H9 (cell line): ENCODE measurements around the gene EML2. TPM values are rescaled to one million over a fixed set of nuclear protein-coding genes. Genes with fewer than 3 reads are reported as not detected.

ENCODE experiments used
- DNase-seq: peaks from one replicate; pipeline ENCODE4 v3.0.0-alpha.2; 2017
- H2AFZ ChIP-seq: one replicate; pipeline ENCODE4 v1.6.1; 2013; ENCODE audit warnings: mild to moderate bottlenecking, low read length, control low read depth, moderate library complexity
- H2AK5ac ChIP-seq: 2 replicates; pipeline ENCODE4 v1.6.1; 2013; ENCODE audit warnings: low read length, control low read depth, mixed read lengths; ENCODE audit not compliant: insufficient read length
- H2BK120ac ChIP-seq: one replicate; pipeline ENCODE4 v1.6.1; 2013; ENCODE audit warnings: low read depth, mild to moderate bottlenecking, low read length, control low read depth, inconsistent platforms; ENCODE audit not compliant: poor library complexity, severe bottlenecking
- H2BK12ac ChIP-seq: 2 replicates; pipeline ENCODE4 v1.6.1; 2013; ENCODE audit warnings: low read length, control low read depth, mixed read lengths, low read depth; ENCODE audit not compliant: insufficient read length
- H2BK15ac ChIP-seq: 2 replicates; pipeline ENCODE4 v1.6.1; 2013; ENCODE audit warnings: low read depth, low read length, control low read depth
- H2BK20ac ChIP-seq: one replicate; pipeline ENCODE4 v1.6.1; 2013; ENCODE audit warnings: low read depth, mild to moderate bottlenecking, low read length, control low read depth, inconsistent platforms; ENCODE audit not compliant: poor library complexity, severe bottlenecking
- H2BK5ac ChIP-seq: 2 replicates; pipeline ENCODE4 v1.6.1; 2013; ENCODE audit warnings: low read length, control low read depth, mixed read lengths; ENCODE audit not compliant: insufficient read length
- H3K14ac ChIP-seq: 2 replicates; pipeline ENCODE4 v1.6.1; 2013; ENCODE audit warnings: low read length, control low read depth; ENCODE audit not compliant: insufficient read depth
- H3K18ac ChIP-seq: 2 replicates; pipeline ENCODE4 v1.6.1; 2013; ENCODE audit warnings: low read depth, mild to moderate bottlenecking, mixed read lengths, low read length, control low read depth; ENCODE audit not compliant: insufficient read length
- H3K23ac ChIP-seq: 2 replicates; pipeline ENCODE4 v1.6.1; 2013; ENCODE audit warnings: low read length, control low read depth, mixed read lengths, low read depth; ENCODE audit not compliant: insufficient read length
- H3K23me2 ChIP-seq: 2 replicates; pipeline ENCODE4 v1.6.1; 2013; ENCODE audit warnings: low read depth, mild to moderate bottlenecking, mixed read lengths, low read length, control low read depth; ENCODE audit not compliant: insufficient read length, poor library complexity, severe bottlenecking
- H3K27ac ChIP-seq: 2 replicates; pipeline ENCODE4 v1.5.1; 2013; ENCODE audit warnings: low read length, control low read depth, mixed read lengths, low read depth; ENCODE audit not compliant: insufficient read length
- H3K27me3 ChIP-seq: 2 replicates; pipeline ENCODE4 v1.6.1; 2013; ENCODE audit warnings: low read length, control low read depth, inconsistent platforms; ENCODE audit not compliant: insufficient read depth
- H3K4ac ChIP-seq: 2 replicates; pipeline ENCODE4 v1.6.1; 2013; ENCODE audit warnings: low read depth, mild to moderate bottlenecking, control low read depth, inconsistent platforms, low read length, moderate library complexity
- H3K4me1 ChIP-seq: 2 replicates; pipeline ENCODE4 v1.6.1; 2013; ENCODE audit warnings: low read length, control low read depth, inconsistent platforms; ENCODE audit not compliant: insufficient read depth
- H3K4me2 ChIP-seq: 2 replicates; pipeline ENCODE4 v1.6.1; 2013; ENCODE audit warnings: low read length, control low read depth, mixed read lengths; ENCODE audit not compliant: insufficient read length, insufficient read depth
- H3K56ac ChIP-seq: 2 replicates; pipeline ENCODE4 v1.6.1; 2013; ENCODE audit warnings: low read depth, mild to moderate bottlenecking, mixed read lengths, low read length, control low read depth; ENCODE audit not compliant: insufficient read length
- H3K79me1 ChIP-seq: 2 replicates; pipeline ENCODE4 v1.6.1; 2013; ENCODE audit warnings: low read depth, mild to moderate bottlenecking, moderate library complexity, low read length, control low read depth, inconsistent platforms; ENCODE audit not compliant: insufficient read depth, poor library complexity, severe bottlenecking
- H3K79me2 ChIP-seq: 2 replicates; pipeline ENCODE4 v1.6.1; 2013; ENCODE audit warnings: low read length, control low read depth, inconsistent platforms; ENCODE audit not compliant: insufficient read depth
- H3K9ac ChIP-seq: 2 replicates; pipeline ENCODE4 v1.6.1; 2013; ENCODE audit warnings: low read length, control low read depth, mixed read lengths; ENCODE audit not compliant: insufficient read length; ENCODE audit errors: extremely low read depth
- H3K9me3 ChIP-seq: one replicate; pipeline ENCODE4 v1.6.1; 2013; ENCODE audit warnings: low read depth, low read length, inconsistent platforms; ENCODE audit not compliant: control insufficient read depth
- H3T11ph ChIP-seq: one replicate; pipeline ENCODE4 v1.6.1; 2013; ENCODE audit warnings: mild to moderate bottlenecking, low read length, control low read depth, inconsistent platforms
- H4K20me1 ChIP-seq: one replicate; pipeline ENCODE4 v1.6.1; 2013; ENCODE audit not compliant: control insufficient read depth, insufficient read length, insufficient read depth
- H4K5ac ChIP-seq: 2 replicates; pipeline ENCODE4 v1.6.1; 2013; ENCODE audit warnings: low read depth, mild to moderate bottlenecking, mixed read lengths, low read length, control low read depth; ENCODE audit not compliant: insufficient read length
- H4K8ac ChIP-seq: replicated peaks from 2 replicates; pipeline ENCODE4 v1.6.1; 2013; ENCODE audit warnings: low read length, control low read depth, mixed read lengths, low read depth; ENCODE audit not compliant: insufficient read length
- H4K91ac ChIP-seq: 2 replicates; pipeline ENCODE4 v1.6.1; 2013; ENCODE audit warnings: low read depth, mild to moderate bottlenecking, moderate library complexity, mixed read lengths, low read length, control low read depth; ENCODE audit not compliant: insufficient read length
- H3K27ac Mint-ChIP-seq, 3 experiments: 2 replicates in 2 of 3; 3 replicates in 1 of 3; pipeline ENCODE4 v1.8.0; 2020 to 2021; ENCODE audit warnings: mixed read lengths in 3 of 3, mild to moderate bottlenecking in 1 of 3, moderate library complexity in 1 of 3
- H3K27me3 Mint-ChIP-seq: 2 replicates; pipeline ENCODE4 v1.8.0; 2021; ENCODE audit warnings: low read depth, mild to moderate bottlenecking, moderate library complexity, mixed read lengths
- H3K36me3 Mint-ChIP-seq, 3 experiments: 2 replicates in 2 of 3; 3 replicates in 1 of 3; pipeline ENCODE4 v1.8.0; 2020 to 2021; ENCODE audit warnings: low read depth in 3 of 3, mixed read lengths in 3 of 3; ENCODE audit not compliant: insufficient read depth in 1 of 3
- H3K4me1 Mint-ChIP-seq, 2 experiments: 2 replicates each; pipeline ENCODE4 v1.8.0; 2020; ENCODE audit warnings: mixed read lengths in 2 of 2
- H3K4me3 Mint-ChIP-seq, 2 experiments: 2 replicates in 1 of 2; 3 replicates in 1 of 2; pipeline ENCODE4 v1.8.0; 2020 to 2021; ENCODE audit warnings: mild to moderate bottlenecking in 2 of 2, mixed read lengths in 2 of 2, moderate library complexity in 1 of 2
- H3K9me3 Mint-ChIP-seq, 2 experiments: 2 replicates in 1 of 2; 3 replicates in 1 of 2; pipeline ENCODE4 v1.8.0; 2020; ENCODE audit warnings: mild to moderate bottlenecking in 2 of 2, mixed read lengths in 2 of 2, moderate library complexity in 1 of 2
- CTCF ChIP-seq: fragments of 200-600 bp; sonication (generic); conservative IDR thresholded peaks from 3 replicates; pipeline ENCODE4 v1.8.0; 2021; ENCODE audit warnings: antibody characterized with exemption, mild to moderate bottlenecking
- WGBS: extraction: QIAGEN DNeasy Blood & Tissue Kit; methylation state at CpG from one replicate; pipeline ENCODE4 v1.1.7; 2013; ENCODE audit warnings: missing lambda C conversion rate, low lambda C conversion rate, mixed read lengths; ENCODE audit not compliant: insufficient read length; ENCODE audit errors: extremely low coverage; 5-methylcytosine and 5-hydroxymethylcytosine counted together
- total RNA-seq: library from RNA; stranded (reverse); gene quantifications from 2 replicates; pipeline ENCODE4 v1.2.1, GENCODE V29; 2021

EML2 gene
- total RNA-seq, 1 experiment from 2014 or later, result 22.6 TPM

GRCh38 chr19:45598267-45599001 is 40.8 kb downstream of the EML2 start:
- no peak overlapping the region for H2BK5ac ChIP-seq
- no peaks in the 10 kb centered on the region for H3K79me2 ChIP-seq
- no peak overlapping the region for H3T11ph ChIP-seq
- no CpG with 5 or more reads among the region's 22 CpGs for WGBS
- no peak overlapping the region for H2BK15ac ChIP-seq
- Mint-ChIP-seq H3K4me3 (peak overlapping the region; percentile 52 to 76), H3K27ac (no peak overlapping the region), H3K4me1 (peaks cover 33 to 69% of the 10 kb centered on the region in 2 experiments), H3K36me3 (peaks cover 0 to 3% (median 0%) of the 10 kb centered on the region in 3 experiments; a peak in 2 of 7 replicates), H3K9me3 (no peaks in the 10 kb centered on the region; a peak in 2 of 5 replicates), H3K27me3 (peaks cover 81% of the 10 kb centered on the region)
- TF ChIP-seq CTCF, result no peak
- H3K27ac ChIP-seq, result no peak overlapping the region
- H3K4me2 ChIP-seq, result peak overlapping the region; percentile 65
- no peak overlapping the region for H3K56ac ChIP-seq
- H3K18ac ChIP-seq, result no peak overlapping the region
- no peak overlapping the region for H3K9ac ChIP-seq
- H4K5ac ChIP-seq, result no peak overlapping the region
- no peak for DNase-seq
- H3K27me3 ChIP-seq, result peaks cover 34% of the 10 kb centered on the region
- no peaks in the 10 kb centered on the region for H3K9me3 ChIP-seq
- no peak overlapping the region for H2AK5ac ChIP-seq
- no peak overlapping the region for H4K91ac ChIP-seq
- H3K79me1 ChIP-seq, result no peaks in the 10 kb centered on the region
- H2AFZ ChIP-seq, result no peak overlapping the region
- no peak overlapping the region for H3K23ac ChIP-seq
- H3K23me2 ChIP-seq, result peaks cover 6% of the 10 kb centered on the region
- no peak overlapping the region for H2BK120ac ChIP-seq
- no peak overlapping the region for H2BK20ac ChIP-seq
- H3K4me1 ChIP-seq, result no peaks in the 10 kb centered on the region
- H4K20me1 ChIP-seq, result no peaks in the 10 kb centered on the region
- no peak overlapping the region for H4K8ac ChIP-seq
- no peak overlapping the region for H3K14ac ChIP-seq
- no peak overlapping the region for H2BK12ac ChIP-seq
- H3K4ac ChIP-seq, result no peak overlapping the region
